Activated CD4-positive, alpha-beta T cell treated with anti-CD3 and anti-CD28 coated beads for 1 hour (primary cell): ENCODE measurements around the gene KRTAP4-6.
"Not testable (repeated sequence)": the region's sequence is repeated elsewhere in the genome, so short reads cannot be mapped to it uniquely, and the experiment has no call there.

ENCODE experiments used
- DNase-seq: peaks from one replicate; pipeline ENCODE4 v3.0.0-alpha.2; 2020

Gene KRTAP4-6

GRCh38 chr17:41145261-41145660 lies 4.9 kb upstream of the KRTAP4-6 start:
- no peak for DNase-seq

GRCh38 chr17:41144846-41145245 lies 4.5 kb upstream of the KRTAP4-6 start:
- no peak for DNase-seq

GRCh38 chr17:41141361-41141760 lies 1.0 kb upstream of the KRTAP4-6 start:
- DNase-seq = no peak

- not testable (repeated sequence) for DNase-seq
Observed at GRCh38 chr17:41139865-41140264, 479 bp downstream of the KRTAP4-6 start.

GRCh38 chr17:41133880-41134735 lies 6.2 kb downstream of the KRTAP4-6 start:
- DNase-seq = no peak

GRCh38 chr17:41131979-41132378 lies 8.4 kb downstream of the KRTAP4-6 start:
- no peak for DNase-seq

GRCh38 chr17:41127371-41127770 lies 13.0 kb downstream of the KRTAP4-6 start:
- DNase-seq = no peak

GRCh38 chr17:41126412-41126811 lies 13.9 kb downstream of the KRTAP4-6 start:
- DNase-seq = no peak

GRCh38 chr17:41125064-41125463 lies 15.3 kb downstream of the KRTAP4-6 start:
- no peak for DNase-seq

GRCh38 chr17:41123991-41124371 lies 16.4 kb downstream of the KRTAP4-6 start, which contains the start of gene KRTAP4-12:
Gene KRTAP4-12 (minus strand): TSS chr17:41124182. CDS start chr17:41124122, 60 bp downstream.
- not testable (repeated sequence) for DNase-seq

- DNase-seq = not testable (repeated sequence)
Observed at GRCh38 chr17:41123292-41123990, 16.9 kb downstream of the KRTAP4-6 start.

- DNase-seq = no peak
Observed at GRCh38 chr17:41121742-41122141, 18.6 kb downstream of the KRTAP4-6 start.

GRCh38 chr17:41119696-41120690 lies 20.4 kb downstream of the KRTAP4-6 start:
- DNase-seq = not testable (repeated sequence)

- no peak for DNase-seq
Observed at GRCh38 chr17:41118721-41119120, 21.6 kb downstream of the KRTAP4-6 start.

GRCh38 chr17:41117846-41118386 lies 22.4 kb downstream of the KRTAP4-6 start, which contains the start of gene KRTAP4-11:
Gene KRTAP4-11 (minus strand): TSS chr17:41118373. CDS start chr17:41118315, 58 bp downstream.
- not testable (repeated sequence) for DNase-seq

- no peak for DNase-seq
Observed at GRCh38 chr17:41116297-41116696, 24.0 kb downstream of the KRTAP4-6 start.

- no peak for DNase-seq
Observed at GRCh38 chr17:41111151-41111885, 29.0 kb downstream of the KRTAP4-6 start.

GRCh38 chr17:41108728-41109386 lies 31.5 kb downstream of the KRTAP4-6 start:
- DNase-seq = not testable (repeated sequence)

GRCh38 chr17:41107941-41108450 lies 32.3 kb downstream of the KRTAP4-6 start:
- no peak for DNase-seq

- DNase-seq = not testable (repeated sequence)
Observed at GRCh38 chr17:41105347-41105746, 35.0 kb downstream of the KRTAP4-6 start, which contains the start of gene KRTAP4-9. Gene KRTAP4-9 (plus strand): TSS chr17:41105389. CDS start chr17:41105389, 0 bp downstream.
